Gastroesophageal sphincter (tissue), 3 donors: ENCODE data around the gene NDOR1.

Experiments
- EP300 ChIP-seq: sonication (generic); formaldehyde crosslinking; IDR thresholded peaks from one replicate; pipeline ENCODE4 v1.6.1; 2017; ENCODE audit warnings: antibody characterized with exemption, mild to moderate bottlenecking
- POLR2A ChIP-seq, 2 donors: fragments of 450-650 bp; IDR thresholded peaks; one replicate each; pipeline ENCODE4 v1.6.1; 2017; ENCODE audit warnings: antibody characterized with exemption in 2 of 2, mild to moderate bottlenecking in 2 of 2, moderate library complexity in 1 of 2
- POLR2AphosphoS5 ChIP-seq: sonication (generic); formaldehyde crosslinking; IDR thresholded peaks from one replicate; pipeline ENCODE4 v1.6.1; 2017; ENCODE audit warnings: antibody characterized with exemption
- TF ChIP-seq, protein P1 (sequence below), 4 experiments: fragments of 200-600 bp in 2 of 4; fragments of 450-650 bp in 2 of 4; sonication (generic) in 1 of 4; IDR thresholded peaks; one replicate each; pipeline ENCODE4 v1.5.1; 2017 to 2019; ENCODE audit warnings: antibody characterized with exemption in 4 of 4, mild to moderate bottlenecking in 2 of 4, moderate library complexity in 2 of 4

DNA sequence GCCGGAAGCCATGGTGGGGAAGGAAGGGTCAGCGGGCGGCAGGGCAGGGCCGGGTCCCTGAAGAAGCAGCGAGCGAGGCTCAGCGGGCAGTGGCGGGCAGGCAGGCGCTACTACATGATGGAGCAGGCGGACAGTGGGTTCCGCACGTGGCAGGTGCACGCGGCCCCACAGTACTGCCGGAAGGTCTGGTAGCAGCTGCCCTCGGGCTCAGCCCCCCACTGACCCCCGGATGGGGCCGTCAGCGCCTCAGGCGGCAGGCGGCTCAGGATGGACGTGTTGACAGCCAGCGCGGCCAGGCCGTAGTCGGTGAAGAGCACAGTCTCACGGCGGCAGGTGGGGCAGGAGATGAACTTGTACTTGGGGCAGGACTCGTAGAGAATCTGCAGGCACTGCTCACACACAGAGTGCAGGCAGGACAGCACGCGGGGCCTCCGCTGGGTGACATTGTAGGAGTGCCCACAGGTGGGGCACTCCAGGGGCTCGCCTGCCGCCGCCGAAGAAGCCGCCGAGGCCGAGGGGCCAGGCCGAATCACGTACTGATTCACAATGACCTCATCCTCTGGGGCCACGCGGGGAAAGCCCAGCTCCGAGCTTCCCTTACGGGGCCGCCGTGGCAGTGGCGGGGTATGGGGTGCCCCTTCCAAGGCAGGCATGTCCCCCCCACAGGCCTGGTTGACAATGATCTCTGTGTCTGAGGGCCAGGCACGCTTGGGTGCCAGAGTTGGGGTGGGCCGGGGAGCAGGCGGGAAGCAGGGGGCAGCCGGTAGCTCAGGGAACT is 15.0 kb downstream of the NDOR1 start:
- TF ChIP-seq, protein P1, sequence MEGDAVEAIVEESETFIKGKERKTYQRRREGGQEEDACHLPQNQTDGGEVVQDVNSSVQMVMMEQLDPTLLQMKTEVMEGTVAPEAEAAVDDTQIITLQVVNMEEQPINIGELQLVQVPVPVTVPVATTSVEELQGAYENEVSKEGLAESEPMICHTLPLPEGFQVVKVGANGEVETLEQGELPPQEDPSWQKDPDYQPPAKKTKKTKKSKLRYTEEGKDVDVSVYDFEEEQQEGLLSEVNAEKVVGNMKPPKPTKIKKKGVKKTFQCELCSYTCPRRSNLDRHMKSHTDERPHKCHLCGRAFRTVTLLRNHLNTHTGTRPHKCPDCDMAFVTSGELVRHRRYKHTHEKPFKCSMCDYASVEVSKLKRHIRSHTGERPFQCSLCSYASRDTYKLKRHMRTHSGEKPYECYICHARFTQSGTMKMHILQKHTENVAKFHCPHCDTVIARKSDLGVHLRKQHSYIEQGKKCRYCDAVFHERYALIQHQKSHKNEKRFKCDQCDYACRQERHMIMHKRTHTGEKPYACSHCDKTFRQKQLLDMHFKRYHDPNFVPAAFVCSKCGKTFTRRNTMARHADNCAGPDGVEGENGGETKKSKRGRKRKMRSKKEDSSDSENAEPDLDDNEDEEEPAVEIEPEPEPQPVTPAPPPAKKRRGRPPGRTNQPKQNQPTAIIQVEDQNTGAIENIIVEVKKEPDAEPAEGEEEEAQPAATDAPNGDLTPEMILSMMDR (IDR thresholded peaks at IDR 0.05), result no peak
- no peak for TF ChIP-seq POLR2AphosphoS5
- TF ChIP-seq POLR2A (IDR thresholded peaks at IDR 0.05), result no peak
- TF ChIP-seq EP300, result no peak
